CD8-positive, alpha-beta memory T cell (primary cell): ENCODE results near the gene SHE. TPM values are rescaled to one million over a fixed set of nuclear protein-coding genes. Genes with fewer than 3 reads are reported as not detected.

ENCODE experiments used
- CTCF ChIA-PET: fragments of 350-600 bp; sonication (Branson Sonifier 250); formaldehyde crosslinking; loops from one replicate; lab custom pipeline; 2021; ENCODE audit warnings: antibody characterized with exemption; lab: Charles Lee
- POLR2A ChIA-PET: fragments of 350-600 bp; sonication (Branson Sonifier 250); formaldehyde crosslinking; loops from one replicate; lab custom pipeline; 2021; ENCODE audit warnings: antibody characterized with exemption; lab: Charles Lee
- DNase-seq, 5 donors: peaks; one replicate each; pipeline versions ENCODE4 v3.0.0 to v3.0.0-alpha.2; 2020 to 2022; ENCODE audit warnings: mixed read lengths in 1 of 5
- H3K27ac ChIP-seq: one replicate; pipeline ENCODE4 v1.7.0; 2013; ENCODE audit warnings: low read depth, mild to moderate bottlenecking, low read length, moderate library complexity
- H3K27me3 ChIP-seq: 2 replicates; pipeline ENCODE4 v1.7.0; 2013; ENCODE audit warnings: low read length, mild to moderate bottlenecking; ENCODE audit not compliant: insufficient read depth, poor library complexity, severe bottlenecking
- H3K36me3 ChIP-seq: 2 replicates; pipeline ENCODE4 v1.7.0; 2013; ENCODE audit warnings: mild to moderate bottlenecking, low read length, moderate library complexity; ENCODE audit not compliant: insufficient read depth
- H3K4me1 ChIP-seq: 2 replicates; pipeline ENCODE4 v1.7.0; 2013; ENCODE audit warnings: mild to moderate bottlenecking, low read length, moderate library complexity; ENCODE audit not compliant: insufficient read depth
- H3K4me3 ChIP-seq: 2 replicates; pipeline ENCODE4 v1.7.0; 2013; ENCODE audit warnings: mild to moderate bottlenecking, low read length
- H3K9me3 ChIP-seq: 2 replicates; pipeline ENCODE4 v1.7.0; 2013; ENCODE audit warnings: mild to moderate bottlenecking, low read length
- H3K27ac Mint-ChIP-seq, 8 donors: one replicate each; pipeline ENCODE4 v1.8.0; 2020 to 2021; ENCODE audit warnings: mixed read lengths in 8 of 8, mild to moderate bottlenecking in 6 of 8, inconsistent platforms in 3 of 8, moderate library complexity in 3 of 8
- H3K27me3 Mint-ChIP-seq, 2 donors: one replicate each; pipeline ENCODE4 v1.8.0; 2020 to 2021; ENCODE audit warnings: mixed read lengths in 2 of 2, mild to moderate bottlenecking in 1 of 2, moderate library complexity in 1 of 2
- H3K36me3 Mint-ChIP-seq, 3 donors: one replicate each; pipeline ENCODE4 v1.8.0; 2020 to 2021; ENCODE audit warnings: mixed read lengths in 3 of 3, inconsistent platforms in 1 of 3, mild to moderate bottlenecking in 1 of 3
- H3K4me1 Mint-ChIP-seq, 3 donors: one replicate each; pipeline ENCODE4 v1.8.0; 2020 to 2021; ENCODE audit warnings: mixed read lengths in 3 of 3, inconsistent platforms in 1 of 3, mild to moderate bottlenecking in 1 of 3
- H3K4me3 Mint-ChIP-seq, 7 donors: one replicate each; pipeline ENCODE4 v1.8.0; 2020 to 2021; ENCODE audit warnings: mixed read lengths in 7 of 7, mild to moderate bottlenecking in 6 of 7, moderate library complexity in 4 of 7, inconsistent platforms in 2 of 7
- H3K9me3 Mint-ChIP-seq, 5 donors: one replicate each; pipeline ENCODE4 v1.8.0; 2020 to 2022; ENCODE audit warnings: mixed read lengths in 5 of 5, mild to moderate bottlenecking in 3 of 5, moderate library complexity in 2 of 5, inconsistent platforms in 1 of 5
- polyA plus RNA-seq: library from polyadenylated mRNA; unstranded; fragments of 300-500 nt; fragmentation: Illumina TruSeq; gene quantifications from one replicate; pipeline ENCODE4 v1.2.3, GENCODE V29; 2021
- total RNA-seq, 2 experiments: library from RNA; stranded (reverse); gene quantifications; one replicate each; pipeline ENCODE4 v1.2.3, GENCODE V29; 2021

Gene SHE
- total and polyA plus RNA-seq, 3 experiments from 2014 or later, result not detected

- no peak for DNase-seq
- Histone ChIP-seq H3K27me3 (no peaks in the 10 kb centered on the region), H3K4me3 (no peak overlapping the region), H3K4me1 (peaks cover 8% of the 10 kb centered on the region), H3K36me3 (no peaks in the 10 kb centered on the region), H3K27ac (no peak overlapping the region), H3K9me3 (no peaks in the 10 kb centered on the region)
- Mint-ChIP-seq H3K9me3 (no peaks in the 10 kb centered on the region), H3K27ac (no peak overlapping the region), H3K4me1 (peaks cover 3 to 6% (median 4%) of the 10 kb centered on the region in 3 donors), H3K4me3 (no peak overlapping the region), H3K36me3 (no peaks in the 10 kb centered on the region), H3K27me3 (peaks cover 0 to 5% of the 10 kb centered on the region in 2 donors)
- ChIA-PET CTCF (no interaction called here), POLR2A (no interaction called here)
These were observed 25.4 kb downstream of the SHE start for GRCh38 chr1:154476791-154477190.

DNA sequence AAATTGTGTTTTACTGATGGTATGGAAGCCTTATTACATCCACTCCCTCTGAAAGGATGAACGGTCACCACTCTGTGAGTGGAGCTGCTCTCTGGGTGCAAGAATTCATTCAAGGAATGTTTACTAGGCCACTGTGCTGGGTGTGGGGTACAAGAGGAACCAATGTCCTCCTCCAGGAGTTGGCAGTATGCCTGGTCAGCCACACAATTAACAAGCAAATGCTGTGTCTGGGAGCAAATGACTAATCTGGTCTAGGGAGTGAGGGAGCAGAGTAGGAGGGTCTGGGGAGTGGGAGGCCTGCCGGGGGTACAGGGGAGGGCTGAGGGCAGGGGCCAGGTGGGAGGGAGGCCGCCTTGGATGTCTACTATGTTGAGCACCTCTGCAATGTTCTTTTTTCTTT, 27.4 kb downstream of the SHE start:
- ChIA-PET CTCF (interaction anchor here (1.5 kb wide), 1 partner anchor 72 kb away, joined by 4 read pairs; no protein-coding TSS in a partner anchor), POLR2A (no interaction called here)
- Histone ChIP-seq H3K4me3 (no peak overlapping the region), H3K27ac (no peak overlapping the region), H3K9me3 (no peaks in the 10 kb centered on the region), H3K4me1 (peaks cover 8% of the 10 kb centered on the region), H3K27me3 (no peaks in the 10 kb centered on the region), H3K36me3 (no peaks in the 10 kb centered on the region)
- no peak for DNase-seq
- Mint-ChIP-seq H3K4me3 (no peak overlapping the region), H3K4me1 (peaks cover 2 to 6% (median 3%) of the 10 kb centered on the region in 3 donors), H3K27ac (no peak overlapping the region), H3K36me3 (no peaks in the 10 kb centered on the region), H3K27me3 (peaks cover 0 to 6% of the 10 kb centered on the region in 2 donors), H3K9me3 (no peaks in the 10 kb centered on the region)

DNA sequence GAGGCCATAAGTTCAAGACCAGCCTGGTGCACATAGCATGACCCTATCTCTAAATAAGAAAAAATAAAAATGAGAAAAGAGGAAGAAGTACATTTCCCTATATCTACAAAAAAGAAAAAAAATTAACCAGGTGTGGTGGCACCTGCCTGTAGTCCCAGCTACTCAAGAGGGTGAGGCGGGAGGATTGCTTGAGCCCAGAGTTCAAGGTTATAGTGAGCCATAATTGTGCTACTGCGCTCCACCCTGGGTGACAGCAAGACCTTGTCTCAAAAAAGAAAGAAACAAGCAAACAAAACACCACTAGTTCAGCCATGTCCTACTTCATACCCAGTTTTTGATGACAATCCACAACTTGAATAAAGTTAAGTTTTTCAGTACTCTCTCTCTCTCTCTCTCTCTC, 30.9 kb downstream of the SHE start:
- POLR2A ChIA-PET, result no interaction called here
- no peak for DNase-seq

DNA sequence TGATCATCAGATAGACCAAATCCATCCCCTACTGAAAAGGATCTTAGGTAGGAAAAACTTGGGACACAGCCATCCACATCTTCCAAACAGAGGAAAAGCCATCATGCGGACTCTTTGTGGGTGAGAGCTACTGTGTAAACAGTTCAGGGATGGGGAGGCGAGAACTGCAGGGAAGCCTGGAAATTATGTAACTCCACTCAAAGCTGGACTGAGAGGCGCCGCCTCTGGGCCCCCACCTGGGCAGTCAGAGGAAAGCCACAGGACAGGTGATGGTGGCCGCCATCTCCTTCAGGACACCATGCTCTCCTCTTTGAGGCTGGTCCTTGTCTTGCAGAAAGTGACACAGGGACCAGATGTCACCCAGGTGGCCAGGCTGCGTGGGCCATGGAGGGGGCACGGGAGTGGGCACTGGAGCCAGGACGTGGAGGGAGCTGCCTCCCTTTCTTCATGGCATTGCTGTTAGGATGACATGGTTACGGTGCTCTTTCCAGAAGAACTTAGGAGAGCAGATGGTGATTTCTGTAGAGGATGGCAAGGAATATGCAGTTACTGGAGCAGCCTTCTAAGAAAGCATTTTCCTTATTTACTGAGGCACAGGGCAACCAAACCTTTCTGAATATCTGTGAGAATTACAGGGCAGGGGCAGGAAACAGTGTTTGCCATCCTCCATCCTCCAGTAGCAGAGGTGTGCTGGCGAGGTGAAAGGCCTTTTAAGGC, 32.2 kb downstream of the SHE start:
- Mint-ChIP-seq H3K27me3 (peaks cover 0 to 6% of the 10 kb centered on the region in 2 donors), H3K27ac (no peak overlapping the region), H3K36me3 (no peaks in the 10 kb centered on the region), H3K4me1 (peaks cover 22 to 35% (median 29%) of the 10 kb centered on the region in 3 donors), H3K9me3 (no peaks in the 10 kb centered on the region), H3K4me3 (no peak overlapping the region)
- no peak for DNase-seq
- Histone ChIP-seq H3K9me3 (no peaks in the 10 kb centered on the region), H3K4me3 (no peak overlapping the region), H3K27me3 (no peaks in the 10 kb centered on the region), H3K27ac (no peak overlapping the region), H3K4me1 (peaks cover 28% of the 10 kb centered on the region), H3K36me3 (no peaks in the 10 kb centered on the region)
- CTCF ChIA-PET, result interaction anchor here (2.5 kb wide), 1 partner anchor 9 kb away, joined by 8 read pairs; no protein-coding TSS in a partner anchor
- POLR2A ChIA-PET, result no interaction called here

More for the DNA sequence above, 30.9 kb downstream of the SHE start:
- Histone ChIP-seq H3K36me3 (no peaks in the 10 kb centered on the region), H3K4me3 (no peak overlapping the region), H3K27ac (no peak overlapping the region), H3K4me1 (peaks cover 15% of the 10 kb centered on the region), H3K9me3 (no peaks in the 10 kb centered on the region), H3K27me3 (no peaks in the 10 kb centered on the region)
- Mint-ChIP-seq H3K36me3 (no peaks in the 10 kb centered on the region), H3K27ac (peak overlapping the region in 1 of 8 donors; percentile 54), H3K27me3 (peaks cover 0 to 6% of the 10 kb centered on the region in 2 donors), H3K4me3 (no peak overlapping the region), H3K9me3 (no peaks in the 10 kb centered on the region), H3K4me1 (peaks cover 12 to 22% (median 19%) of the 10 kb centered on the region in 3 donors)
- CTCF ChIA-PET, result interaction anchor here (2.5 kb wide), 1 partner anchor 8 kb away, joined by 8 read pairs; no protein-coding TSS in a partner anchor

- ChIA-PET POLR2A (no interaction called here), CTCF (interaction anchor here (1.5 kb wide), 1 partner anchor 78 kb away, joined by 4 read pairs; no protein-coding TSS in a partner anchor)
- no peak for DNase-seq
- H3K4me3 ChIP-seq, result no peak overlapping the region
- H3K27me3 ChIP-seq, result no peaks in the 10 kb centered on the region
- peaks cover 0 to 4% of the 10 kb centered on the region in 2 donors for H3K27me3 Mint-ChIP-seq
- peaks cover 41% of the 10 kb centered on the region for H3K4me1 ChIP-seq
- no peaks in the 10 kb centered on the region for H3K9me3 Mint-ChIP-seq
- H3K36me3 ChIP-seq, result no peaks in the 10 kb centered on the region
- H3K27ac ChIP-seq, result no peak overlapping the region
- H3K4me1 Mint-ChIP-seq, result peaks cover 30 to 44% (median 39%) of the 10 kb centered on the region in 3 donors
- no peak overlapping the region for H3K4me3 Mint-ChIP-seq
- H3K27ac Mint-ChIP-seq, result peak overlapping the region in 3 of 8 donors; percentile 59 to 88 (median 82)
- no peaks in the 10 kb centered on the region for H3K36me3 Mint-ChIP-seq
- H3K9me3 ChIP-seq, result no peaks in the 10 kb centered on the region
These were observed 33.5 kb downstream of the SHE start for GRCh38 chr1:154468535-154469250.

- H3K27ac Mint-ChIP-seq, result peak overlapping the region; percentile 38 to 88 (median 70)
- H3K36me3 Mint-ChIP-seq, result no peaks in the 10 kb centered on the region
- Histone ChIP-seq H3K4me3 (no peak overlapping the region), H3K9me3 (no peaks in the 10 kb centered on the region), H3K4me1 (peaks cover 51% of the 10 kb centered on the region), H3K27ac (no peak overlapping the region), H3K27me3 (no peaks in the 10 kb centered on the region), H3K36me3 (no peaks in the 10 kb centered on the region)
- no peaks in the 10 kb centered on the region for H3K9me3 Mint-ChIP-seq
- ChIA-PET CTCF (interaction anchor here (0.7 to 1.5 kb wide), 3 partner anchors 12 to 79 kb away, joined by 4 read pairs; no protein-coding TSS in a partner anchor), POLR2A (no interaction called here)
- H3K27me3 Mint-ChIP-seq, result peaks cover 0 to 4% of the 10 kb centered on the region in 2 donors
- H3K4me1 Mint-ChIP-seq, result peaks cover 38 to 54% (median 48%) of the 10 kb centered on the region in 3 donors
- DNase-seq, result no peak
- peak overlapping the region in 2 of 7 donors; percentile 38 to 59 for H3K4me3 Mint-ChIP-seq
These were observed 34.6 kb downstream of the SHE start for GRCh38 chr1:154467434-154468102.

- H3K27ac ChIP-seq, result no peak overlapping the region
- peaks cover 57% of the 10 kb centered on the region for H3K4me1 ChIP-seq
- H3K36me3 ChIP-seq, result no peaks in the 10 kb centered on the region
- ChIA-PET POLR2A (no interaction called here), CTCF (interaction anchor here (1.4 to 1.5 kb wide), 2 partner anchors 13 to 80 kb away, joined by 4 read pairs; no protein-coding TSS in a partner anchor)
- Mint-ChIP-seq H3K4me3 (peak overlapping the region in 1 of 7 donors; percentile 59), H3K9me3 (no peaks in the 10 kb centered on the region), H3K4me1 (peaks cover 40 to 58% (median 51%) of the 10 kb centered on the region in 3 donors), H3K36me3 (no peaks in the 10 kb centered on the region), H3K27me3 (peaks cover 0 to 3% of the 10 kb centered on the region in 2 donors), H3K27ac (peak overlapping the region in 7 of 8 donors; percentile 32 to 88 (median 75))
- no peak overlapping the region for H3K4me3 ChIP-seq
- no peak for DNase-seq
- no peaks in the 10 kb centered on the region for H3K9me3 ChIP-seq
- H3K27me3 ChIP-seq, result no peaks in the 10 kb centered on the region
These were observed 35.2 kb downstream of the SHE start for GRCh38 chr1:154466921-154467417.
